ENCODE results near the gene ASB2. TPM values are rescaled to one million over a fixed set of nuclear protein-coding genes. Genes with fewer than 3 reads are reported as not detected.

Gene ASB2
- polyA plus RNA-seq, 1 experiment, result 0.06 TPM

DNA sequence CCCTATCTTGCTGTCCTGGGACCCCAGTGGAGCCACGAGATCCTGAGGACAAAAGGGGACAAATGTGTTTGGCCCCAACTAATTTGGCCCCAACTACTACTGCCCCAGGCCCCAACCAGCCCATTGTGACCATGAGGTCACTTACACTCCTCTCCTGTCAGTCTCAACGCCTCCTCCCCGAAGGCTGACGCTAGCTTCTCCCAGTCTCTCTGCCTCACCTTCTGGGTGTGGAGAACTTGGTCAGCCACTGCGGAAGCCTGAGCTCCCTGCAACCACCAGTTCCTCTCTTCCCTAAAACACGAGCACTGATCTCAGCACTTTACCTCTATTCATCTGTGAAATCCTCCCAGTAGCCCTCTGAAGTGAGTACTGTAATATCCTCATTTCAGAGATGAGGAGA, 35.9 kb downstream of the ASB2 start:
- Histone ChIP-seq H3K27me3 (ENCODE audit: control insufficient read depth, insufficient read depth, low read length) (peaks cover 9% of the 10 kb centered on the region), H3K4me3 (ENCODE audit: low read depth, low read length) (no peak overlapping the region), H3K36me3 (ENCODE audit: control insufficient read depth, insufficient read depth, low read length) (no peaks in the 10 kb centered on the region)
- ChIA-PET CTCF (interaction anchor here (0.6 to 16.0 kb wide), 38 partner anchors 8 to 286 kb away, joined by 3 to 387 read pairs (median 6); partner anchors contain the start of genes ASB2, CCDC197 and FAM181A), POLR2A (no interaction called here)
- no peak for DNase-seq (ENCODE audit: low read depth)
- TF ChIP-seq, protein P1, sequence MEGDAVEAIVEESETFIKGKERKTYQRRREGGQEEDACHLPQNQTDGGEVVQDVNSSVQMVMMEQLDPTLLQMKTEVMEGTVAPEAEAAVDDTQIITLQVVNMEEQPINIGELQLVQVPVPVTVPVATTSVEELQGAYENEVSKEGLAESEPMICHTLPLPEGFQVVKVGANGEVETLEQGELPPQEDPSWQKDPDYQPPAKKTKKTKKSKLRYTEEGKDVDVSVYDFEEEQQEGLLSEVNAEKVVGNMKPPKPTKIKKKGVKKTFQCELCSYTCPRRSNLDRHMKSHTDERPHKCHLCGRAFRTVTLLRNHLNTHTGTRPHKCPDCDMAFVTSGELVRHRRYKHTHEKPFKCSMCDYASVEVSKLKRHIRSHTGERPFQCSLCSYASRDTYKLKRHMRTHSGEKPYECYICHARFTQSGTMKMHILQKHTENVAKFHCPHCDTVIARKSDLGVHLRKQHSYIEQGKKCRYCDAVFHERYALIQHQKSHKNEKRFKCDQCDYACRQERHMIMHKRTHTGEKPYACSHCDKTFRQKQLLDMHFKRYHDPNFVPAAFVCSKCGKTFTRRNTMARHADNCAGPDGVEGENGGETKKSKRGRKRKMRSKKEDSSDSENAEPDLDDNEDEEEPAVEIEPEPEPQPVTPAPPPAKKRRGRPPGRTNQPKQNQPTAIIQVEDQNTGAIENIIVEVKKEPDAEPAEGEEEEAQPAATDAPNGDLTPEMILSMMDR (IDR thresholded peaks at IDR 0.05; ENCODE audit: insufficient read depth, low read depth, low read length), result no peak

DNA sequence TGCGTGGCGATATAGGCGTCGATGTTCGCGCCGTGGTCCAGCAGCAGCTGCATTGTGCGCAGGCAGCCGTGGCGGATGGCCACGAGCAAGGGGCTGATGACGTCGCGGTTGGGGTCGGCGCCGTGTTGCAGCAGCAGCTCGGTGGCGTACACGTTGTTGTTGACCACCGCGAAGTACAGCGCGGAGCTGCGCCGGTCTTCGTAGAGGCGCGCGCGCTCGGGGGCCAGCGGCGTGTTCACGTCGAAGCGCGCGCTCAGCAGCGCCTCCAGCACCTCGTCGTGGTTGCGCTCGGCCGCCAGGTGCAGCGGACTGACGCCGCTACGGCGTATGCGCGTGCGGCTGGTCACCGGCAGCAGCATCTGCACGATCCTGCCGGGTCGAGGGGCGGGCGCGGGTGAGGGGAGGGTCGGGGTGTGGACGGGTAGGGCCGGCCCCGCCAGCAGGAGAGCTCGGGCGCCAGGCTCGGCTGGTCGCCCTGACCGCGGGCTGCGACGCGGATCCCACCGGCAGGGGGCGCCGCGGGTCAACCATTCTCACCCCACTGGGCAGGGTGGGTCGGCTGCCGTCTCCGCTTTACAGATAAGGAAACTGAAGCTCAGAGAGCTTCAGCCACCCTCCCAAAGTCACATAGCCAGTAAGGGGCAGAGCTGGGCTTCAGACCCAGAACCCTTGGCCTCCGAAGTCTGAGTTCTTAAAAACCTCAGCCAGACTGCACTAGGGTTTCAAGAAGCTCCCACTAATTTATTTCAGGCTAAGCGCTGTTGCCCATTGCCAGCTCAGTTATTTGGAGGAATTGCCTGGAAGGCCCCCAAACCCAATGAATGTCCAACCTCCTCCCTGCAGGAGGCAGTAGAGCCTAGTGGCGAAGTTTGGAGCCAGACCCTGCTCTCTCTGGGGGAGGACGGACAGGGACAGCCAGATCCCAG, 36.8 kb downstream of the ASB2 start:
- POLR2A ChIA-PET, result no interaction called here
- H3K4me3 ChIP-seq (ENCODE audit: low read depth, low read length), result peak overlapping the region; percentile 23; the same call in 1 of the 2 replicates
- TF ChIP-seq, protein P1 (IDR thresholded peaks at IDR 0.05; ENCODE audit: insufficient read depth, low read depth, low read length), result peak; percentile 64

GRCh38 chr14:93938751-93939303, 37.5 kb downstream of the ASB2 start:
- ChIA-PET POLR2A (no interaction called here), CTCF (interaction anchor here (0.7 to 16.0 kb wide), 33 partner anchors 8 to 270 kb away, joined by 3 to 387 read pairs (median 7); partner anchors contain the start of genes CCDC197 and FAM181A)
- Histone ChIP-seq H3K36me3 (ENCODE audit: control insufficient read depth, insufficient read depth, low read length) (no peaks in the 10 kb centered on the region), H3K27me3 (ENCODE audit: control insufficient read depth, insufficient read depth, low read length) (peaks cover 10% of the 10 kb centered on the region), H3K4me3 (ENCODE audit: low read depth, low read length) (no peak overlapping the region)
- TF ChIP-seq, protein P1 (IDR thresholded peaks at IDR 0.05; ENCODE audit: insufficient read depth, low read depth, low read length), result no peak
- DNase-seq (ENCODE audit: low read depth), result no peak

More for the DNA sequence above, 36.8 kb downstream of the ASB2 start:
- Histone ChIP-seq H3K27me3 (ENCODE audit: control insufficient read depth, insufficient read depth, low read length) (peaks cover 10% of the 10 kb centered on the region), H3K36me3 (ENCODE audit: control insufficient read depth, insufficient read depth, low read length) (no peaks in the 10 kb centered on the region)
- CTCF ChIA-PET, result interaction anchor here (0.7 to 16.0 kb wide), 44 partner anchors 9 to 285 kb away, joined by 3 to 387 read pairs (median 6); partner anchors contain the start of genes ASB2, CCDC197 and FAM181A
- DNase-seq (ENCODE audit: low read depth), result no peak

DNA sequence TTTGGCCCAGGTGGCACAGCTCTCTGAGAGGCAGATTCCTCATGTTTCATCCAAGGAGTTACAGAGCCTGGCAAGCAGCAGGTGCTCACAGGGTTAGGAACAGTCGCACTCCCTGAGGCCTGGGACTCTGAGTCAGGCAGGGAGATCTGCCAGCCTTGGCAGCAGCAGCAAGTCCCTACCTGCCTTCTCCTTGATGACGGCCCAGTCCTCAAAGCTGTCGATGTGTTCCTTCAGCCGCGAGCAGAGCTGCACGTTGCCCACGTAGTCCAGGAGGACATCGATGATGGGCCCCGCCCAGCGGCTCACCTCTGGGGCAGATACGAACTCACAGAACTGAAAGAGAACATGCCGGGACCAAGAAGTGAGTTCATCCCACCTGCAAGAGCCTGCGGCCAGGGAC, 38.9 kb downstream of the ASB2 start:
- no peak for DNase-seq (ENCODE audit: low read depth)
- Histone ChIP-seq H3K36me3 (ENCODE audit: control insufficient read depth, insufficient read depth, low read length) (no peaks in the 10 kb centered on the region), H3K27me3 (ENCODE audit: control insufficient read depth, insufficient read depth, low read length) (peaks cover 10% of the 10 kb centered on the region), H3K4me3 (ENCODE audit: low read depth, low read length) (no peak overlapping the region)
- POLR2A ChIA-PET, result interaction anchor here (0.6 kb wide), 1 partner anchor 235 kb away, joined by 3 read pairs; no protein-coding TSS in a partner anchor
- CTCF ChIA-PET, result interaction anchor here (0.6 to 16.0 kb wide), 8 partner anchors 13 to 200 kb away, joined by 3 to 387 read pairs (median 11); partner anchors contain the start of gene CCDC197
- TF ChIP-seq, protein P1 (IDR thresholded peaks at IDR 0.05; ENCODE audit: insufficient read depth, low read depth, low read length), result no peak

DNA sequence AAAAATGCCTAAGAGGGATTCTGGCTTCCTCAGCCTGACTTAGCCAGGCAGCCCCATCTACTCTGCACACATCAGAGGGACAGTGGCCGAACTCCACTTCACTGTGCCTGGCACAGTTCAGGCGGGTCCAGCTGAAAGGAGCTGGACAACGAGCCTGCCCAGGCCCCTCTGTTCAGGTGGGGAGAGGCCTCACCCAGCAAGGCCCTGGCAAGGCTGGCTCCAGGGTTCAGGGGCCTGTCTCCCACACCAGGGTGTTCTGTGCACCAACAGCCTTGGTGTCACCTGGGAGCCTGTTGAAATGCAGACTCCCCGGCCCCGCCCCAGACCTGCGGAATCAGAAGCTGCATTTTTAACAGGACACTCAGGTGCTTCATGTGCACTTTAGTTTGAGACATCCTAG, 39.4 kb downstream of the ASB2 start:
- no peak overlapping the region for H3K4me3 ChIP-seq (ENCODE audit: low read depth, low read length)
- POLR2A ChIA-PET, result no interaction called here
- no peaks in the 10 kb centered on the region for H3K36me3 ChIP-seq (ENCODE audit: control insufficient read depth, insufficient read depth, low read length)
- CTCF ChIA-PET, result interaction anchor here (0.6 to 16.0 kb wide), 10 partner anchors 8 to 201 kb away, joined by 3 to 387 read pairs (median 6); partner anchors contain the start of gene CCDC197
- DNase-seq (ENCODE audit: low read depth), result no peak
- TF ChIP-seq, protein P1 (IDR thresholded peaks at IDR 0.05; ENCODE audit: insufficient read depth, low read depth, low read length), result no peak
- peaks cover 10% of the 10 kb centered on the region for H3K27me3 ChIP-seq (ENCODE audit: control insufficient read depth, insufficient read depth, low read length)
